B cell (primary cell): ENCODE measurements around the gene C9orf72. TPM values are rescaled to one million over a fixed set of nuclear protein-coding genes. Genes with fewer than 3 reads are reported as not detected.

ENCODE experiments used
- ATAC-seq: fragments of 200-7000 bp; cut with Tn5 transposase; one replicate; pipeline ENCODE4 v1.10.0; 2021; ENCODE audit warnings: low read depth, mild to moderate bottlenecking, moderate number of reproducible peaks, moderate library complexity
- CTCF ChIA-PET: fragments of 350-600 bp; sonication (Branson Sonifier 250); formaldehyde crosslinking; loops from one replicate; lab custom pipeline; 2021; ENCODE audit warnings: antibody characterized with exemption, inconsistent platforms; lab: Charles Lee
- POLR2A ChIA-PET: fragments of 350-600 bp; sonication (Branson Sonifier 250); formaldehyde crosslinking; loops from one replicate; lab custom pipeline; 2021; ENCODE audit warnings: antibody characterized with exemption; lab: Charles Lee
- DNase-seq: peaks from one replicate; pipeline ENCODE4 v3.0.0; 2013
- H2AFZ ChIP-seq: 2 replicates; pipeline ENCODE4 v1.6.1; 2012; ENCODE audit warnings: mild to moderate bottlenecking, low read depth, low read length; ENCODE audit not compliant: insufficient read depth, poor library complexity, severe bottlenecking
- H3K27ac ChIP-seq, 2 donors: 1 replicate in 1 of 2; 2 replicates in 1 of 2; pipeline ENCODE4 v1.5.1; 2012 to 2013; ENCODE audit warnings: low read length in 2 of 2, mild to moderate bottlenecking in 2 of 2, moderate library complexity in 1 of 2
- H3K27me3 ChIP-seq, 4 experiments: fragments of 200-600 bp in 1 of 4; sonication (generic) in 1 of 4; replicated peaks in 1 of 4; 1 replicate in 2 of 4; 2 replicates in 2 of 4; pipeline versions ENCODE4 v1.6.1 to v1.7.0; 2013 to 2016; ENCODE audit warnings: low read length in 3 of 4, mild to moderate bottlenecking in 2 of 4, mixed read lengths in 1 of 4, moderate library complexity in 1 of 4; ENCODE audit not compliant: insufficient read depth in 4 of 4, control insufficient read depth in 3 of 4; ENCODE audit errors: control extremely low read depth in 1 of 4
- H3K36me3 ChIP-seq, 2 experiments: replicated peaks in 1 of 2; 1 replicate in 1 of 2; 2 replicates in 1 of 2; pipeline versions ENCODE4 v1.6.1 to v1.7.1; 2013; ENCODE audit warnings: low read length in 1 of 2; ENCODE audit not compliant: insufficient read depth in 2 of 2, control insufficient read depth in 1 of 2; ENCODE audit errors: control extremely low read depth in 1 of 2, extremely low read depth in 1 of 2
- H3K4me1 ChIP-seq, 2 donors: fragments of 200-600 bp in 1 of 2; sonication (generic) in 1 of 2; 1 replicate in 1 of 2; 2 replicates in 1 of 2; pipeline versions ENCODE4 v1.5.1 to v1.6.1; 2013 to 2017; ENCODE audit warnings: low read length in 2 of 2; ENCODE audit not compliant: control insufficient read depth in 2 of 2, insufficient read depth in 2 of 2
- H3K4me2 ChIP-seq: replicated peaks from 2 replicates; pipeline ENCODE3; 2012; ENCODE audit warnings: mild to moderate bottlenecking, low read depth, low read length; ENCODE audit not compliant: poor library complexity, severe bottlenecking
- H3K4me3 ChIP-seq, 5 experiments: fragments of 200-600 bp in 1 of 5; sonication (generic) in 1 of 5; 1 replicate in 3 of 5; 2 replicates in 2 of 5; pipeline versions ENCODE4 v1.5.1 to v1.7.0; 2011 to 2016; ENCODE audit warnings: low read length in 4 of 5, mild to moderate bottlenecking in 4 of 5, low read depth in 2 of 5, control low read depth in 1 of 5, moderate library complexity in 1 of 5; ENCODE audit not compliant: insufficient read depth in 1 of 5; ENCODE audit errors: control extremely low read depth in 1 of 5, extremely low read depth in 1 of 5
- H3K79me2 ChIP-seq: fragments of 200-600 bp; sonication (generic); one replicate; pipeline ENCODE4 v1.6.0; 2016; ENCODE audit warnings: low read length; ENCODE audit not compliant: control insufficient read depth, insufficient read depth
- H3K9ac ChIP-seq: fragments of 200-600 bp; sonication (generic); 2 replicates; pipeline ENCODE4 v1.6.1; 2017; ENCODE audit warnings: mild to moderate bottlenecking, low read length, moderate library complexity
- H3K9me3 ChIP-seq, 3 donors: one replicate each; pipeline versions ENCODE4 v1.6.1 to v1.7.1; 2013; ENCODE audit warnings: low read length in 2 of 3; ENCODE audit not compliant: control insufficient read depth in 2 of 3, insufficient read depth in 1 of 3; ENCODE audit errors: control extremely low read depth in 1 of 3
- H4K20me1 ChIP-seq: 2 replicates; pipeline ENCODE4 v1.6.0; 2012; ENCODE audit warnings: mild to moderate bottlenecking, low read length; ENCODE audit not compliant: insufficient read depth, control insufficient read depth, poor library complexity, severe bottlenecking
- H3K27ac Mint-ChIP-seq: one replicate; pipeline ENCODE4 v1.8.0; 2021; ENCODE audit warnings: mixed read lengths
- H3K27me3 Mint-ChIP-seq: one replicate; pipeline ENCODE4 v1.8.0; 2021; ENCODE audit warnings: mixed read lengths
- H3K4me1 Mint-ChIP-seq: one replicate; pipeline ENCODE4 v1.8.0; 2021; ENCODE audit warnings: mixed read lengths
- H3K4me3 Mint-ChIP-seq: one replicate; pipeline ENCODE4 v1.8.0; 2021; ENCODE audit warnings: mixed read lengths
- H3K9me3 Mint-ChIP-seq: one replicate; pipeline ENCODE4 v1.8.0; 2022; ENCODE audit warnings: mixed read lengths; ENCODE audit not compliant: insufficient read depth
- EZH2 ChIP-seq: IDR thresholded peaks from 2 replicates; pipeline ENCODE4 v1.6.1; 2012; ENCODE audit warnings: borderline replicate concordance, low read depth, mild to moderate bottlenecking, moderate library complexity, low read length; ENCODE audit not compliant: insufficient read depth, poor library complexity, severe bottlenecking
- WGBS: methylation state at CpG from one replicate; pipeline ENCODE4 v1.1.5; 2013; ENCODE audit warnings: missing lambda C conversion rate; ENCODE audit not compliant: insufficient coverage; 5-methylcytosine and 5-hydroxymethylcytosine counted together
- intact Hi-C: fragments of 100-400 bp; cut with micrococcal nuclease; formaldehyde crosslinking; loops from one replicate; pipeline ENCODE4 v1.10.0; 2022
- polyA plus RNA-seq: library from polyadenylated mRNA; depleted of rRNA; stranded (reverse); fragments of >200 nt; gene quantifications from 2 replicates; pipeline ENCODE4 v1.2.3, GENCODE V29; 2012
- total RNA-seq, 2 donors: library from RNA; stranded (reverse); fragments of 120-200 nt in 1 of 2; gene quantifications; 1 replicate in 1 of 2; 2 replicates in 1 of 2; pipeline versions ENCODE4 v1.2.3 to v1.2.4, GENCODE V29; 2013 to 2022
- TF ChIP-seq, protein P1 (sequence below): fragments of 200-600 bp; IDR thresholded peaks from one replicate; pipeline ENCODE4 v1.8.0; 2022; ENCODE audit warnings: antibody characterized with exemption, mild to moderate bottlenecking

C9orf72 gene
- total and polyA plus RNA-seq, 2 donors (not counting 1 experiment from before 2014, with no cell fraction given): 18.3 to 27.6 TPM

DNA sequence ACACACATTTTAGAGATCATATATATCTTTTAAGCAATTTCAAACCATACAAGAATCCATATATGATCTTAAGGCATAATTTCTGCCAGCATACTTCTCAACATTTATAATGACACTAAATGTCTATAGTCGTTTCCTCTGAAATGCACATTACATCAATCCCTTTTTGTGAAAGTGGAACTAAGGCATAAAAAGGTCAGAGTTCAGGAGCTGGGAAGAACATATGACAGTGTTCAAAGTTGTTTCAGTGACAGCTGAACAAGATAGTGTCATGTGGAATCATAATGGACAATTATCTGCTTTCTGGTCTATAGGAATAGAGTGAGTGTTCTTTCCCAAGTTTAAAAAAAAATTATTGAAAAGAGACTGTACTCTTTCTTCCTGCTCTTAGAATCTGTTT is 41.2 kb downstream of the C9orf72 start:
- Mint-ChIP-seq H3K4me1 (peaks cover 34% of the 10 kb centered on the region), H3K4me3 (no peak overlapping the region), H3K27ac (no peak overlapping the region), H3K9me3 (no peaks in the 10 kb centered on the region), H3K27me3 (no peaks in the 10 kb centered on the region)
- H3K4me2 ChIP-seq: no peak overlapping the region
- H3K4me1 ChIP-seq: peaks cover 25 to 28% of the 10 kb centered on the region in 2 donors
- ATAC-seq (no peak), DNase-seq (no peak)
- H3K9me3 ChIP-seq: no peaks in the 10 kb centered on the region
- H3K27ac ChIP-seq: no peak overlapping the region
- ChIA-PET POLR2A (no interaction called here), CTCF (interaction anchor here (1.0 to 17.3 kb wide), 3 partner anchors 15 to 198 kb away, joined by 3 to 395 read pairs (median 43); no protein-coding TSS in a partner anchor)
- H4K20me1 ChIP-seq: no peaks in the 10 kb centered on the region
- H3K4me3 ChIP-seq: no peak overlapping the region
- H3K79me2 ChIP-seq: peaks cover 31% of the 10 kb centered on the region
- no peaks in the 10 kb centered on the region for H3K27me3 ChIP-seq
- H3K9ac ChIP-seq: no peak overlapping the region
- no peak overlapping the region for H2AFZ ChIP-seq
- no peaks in the 10 kb centered on the region for H3K36me3 ChIP-seq
- WGBS: no CpG with 5 or more reads among the region's 1 CpG
- TF ChIP-seq EZH2: no peak
- TF ChIP-seq, protein P1, sequence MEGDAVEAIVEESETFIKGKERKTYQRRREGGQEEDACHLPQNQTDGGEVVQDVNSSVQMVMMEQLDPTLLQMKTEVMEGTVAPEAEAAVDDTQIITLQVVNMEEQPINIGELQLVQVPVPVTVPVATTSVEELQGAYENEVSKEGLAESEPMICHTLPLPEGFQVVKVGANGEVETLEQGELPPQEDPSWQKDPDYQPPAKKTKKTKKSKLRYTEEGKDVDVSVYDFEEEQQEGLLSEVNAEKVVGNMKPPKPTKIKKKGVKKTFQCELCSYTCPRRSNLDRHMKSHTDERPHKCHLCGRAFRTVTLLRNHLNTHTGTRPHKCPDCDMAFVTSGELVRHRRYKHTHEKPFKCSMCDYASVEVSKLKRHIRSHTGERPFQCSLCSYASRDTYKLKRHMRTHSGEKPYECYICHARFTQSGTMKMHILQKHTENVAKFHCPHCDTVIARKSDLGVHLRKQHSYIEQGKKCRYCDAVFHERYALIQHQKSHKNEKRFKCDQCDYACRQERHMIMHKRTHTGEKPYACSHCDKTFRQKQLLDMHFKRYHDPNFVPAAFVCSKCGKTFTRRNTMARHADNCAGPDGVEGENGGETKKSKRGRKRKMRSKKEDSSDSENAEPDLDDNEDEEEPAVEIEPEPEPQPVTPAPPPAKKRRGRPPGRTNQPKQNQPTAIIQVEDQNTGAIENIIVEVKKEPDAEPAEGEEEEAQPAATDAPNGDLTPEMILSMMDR: no peak
- intact Hi-C loops: no loop called here

DNA sequence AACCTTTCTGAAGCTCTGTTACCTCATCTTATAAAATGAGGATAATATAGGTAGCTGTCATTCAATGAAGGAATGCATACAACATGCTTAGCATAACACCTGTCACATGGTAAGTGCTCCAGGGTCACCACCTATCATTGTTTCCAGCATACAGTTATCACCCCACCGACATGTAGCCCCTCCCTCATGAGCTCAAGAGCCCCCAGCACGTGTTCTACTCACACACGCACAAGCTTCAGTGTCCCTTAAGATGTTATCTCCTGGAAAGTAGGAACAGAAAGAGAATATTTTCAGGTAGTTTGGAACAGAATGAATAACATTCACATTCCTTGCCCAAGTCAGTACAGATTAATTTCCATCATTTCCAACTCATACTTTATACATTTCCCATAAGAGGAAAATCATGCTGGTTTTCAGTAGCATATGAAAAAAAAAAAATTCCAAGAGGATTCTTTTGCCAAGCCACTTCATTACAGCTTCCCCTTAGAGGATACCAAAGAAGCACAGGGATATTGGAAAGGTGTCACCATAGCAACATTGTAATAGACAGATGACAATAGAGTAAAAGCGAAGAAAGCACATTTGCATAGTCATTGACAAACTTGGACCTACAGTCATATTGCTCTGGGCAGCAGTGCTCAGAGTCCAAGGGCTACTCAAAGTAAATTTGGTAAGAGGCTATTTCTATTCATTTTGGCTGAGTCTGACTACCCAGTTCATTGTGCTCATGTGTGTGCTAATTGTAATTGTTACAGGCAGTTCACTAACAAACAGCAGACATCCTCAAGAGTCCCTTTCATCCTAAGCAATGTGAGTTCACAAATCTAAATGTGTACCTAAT is 42.1 kb downstream of the C9orf72 start:
- Histone ChIP-seq H3K4me2 (no peak overlapping the region), H3K4me3 (no peak overlapping the region), H3K27ac (no peak overlapping the region), H3K9me3 (no peaks in the 10 kb centered on the region), H3K9ac (no peak overlapping the region), H4K20me1 (no peaks in the 10 kb centered on the region), H3K4me1 (peaks cover 27 to 29% of the 10 kb centered on the region in 2 donors), H3K79me2 (peaks cover 32% of the 10 kb centered on the region), H3K36me3 (no peaks in the 10 kb centered on the region), H2AFZ (no peak overlapping the region), H3K27me3 (no peaks in the 10 kb centered on the region)
- H3K27me3 Mint-ChIP-seq: no peaks in the 10 kb centered on the region
- intact Hi-C loops: no loop called here
- TF ChIP-seq, protein P1: no peak
- no peak for TF ChIP-seq EZH2
- no peaks in the 10 kb centered on the region for H3K9me3 Mint-ChIP-seq
- ATAC-seq (no peak), DNase-seq (no peak)
- ChIA-PET POLR2A (interaction anchor here (2.1 kb wide), 1 partner anchor 198 kb away, joined by 12 read pairs; no protein-coding TSS in a partner anchor), CTCF (interaction anchor here (0.9 to 17.3 kb wide), 13 partner anchors 7 to 197 kb away, joined by 4 to 395 read pairs (median 18); no protein-coding TSS in a partner anchor)
- peak overlapping the region; percentile 24 for H3K4me3 Mint-ChIP-seq
- 100% methylated on average over 1 of the region's 4 CpGs for WGBS
- H3K4me1 Mint-ChIP-seq: peaks cover 42% of the 10 kb centered on the region
- no peak overlapping the region for H3K27ac Mint-ChIP-seq
